IPS-20b (cell line): ENCODE measurements around the gene TBC1D24.

Source experiments
- H3K27ac ChIP-seq: one replicate; pipeline ENCODE4 v1.5.1; 2013; ENCODE audit warnings: low read length
- H3K27me3 ChIP-seq: 2 replicates; pipeline ENCODE4 v1.6.1; 2013; ENCODE audit warnings: mild to moderate bottlenecking, low read length, inconsistent platforms; ENCODE audit not compliant: insufficient read depth
- H3K36me3 ChIP-seq: 2 replicates; pipeline ENCODE4 v1.6.1; 2013; ENCODE audit warnings: low read depth, mild to moderate bottlenecking, inconsistent platforms, low read length, moderate library complexity; ENCODE audit not compliant: insufficient read depth
- H3K4me1 ChIP-seq: 2 replicates; pipeline ENCODE4 v1.6.1; 2013; ENCODE audit warnings: mild to moderate bottlenecking, control low read depth, inconsistent platforms, low read length, moderate library complexity; ENCODE audit not compliant: insufficient read depth
- H3K4me3 ChIP-seq: 2 replicates; pipeline ENCODE4 v1.5.1; 2013; ENCODE audit warnings: mild to moderate bottlenecking, low read length, inconsistent platforms
- H3K9ac ChIP-seq: 2 replicates; pipeline ENCODE4 v1.6.1; 2013; ENCODE audit warnings: low read depth, mild to moderate bottlenecking, inconsistent platforms, low read length, moderate library complexity
- H3K9me3 ChIP-seq: 2 replicates; pipeline ENCODE4 v1.6.1; 2013; ENCODE audit warnings: mild to moderate bottlenecking, low read depth, low read length, inconsistent platforms; ENCODE audit not compliant: insufficient read depth

The TBC1D24 gene

DNA sequence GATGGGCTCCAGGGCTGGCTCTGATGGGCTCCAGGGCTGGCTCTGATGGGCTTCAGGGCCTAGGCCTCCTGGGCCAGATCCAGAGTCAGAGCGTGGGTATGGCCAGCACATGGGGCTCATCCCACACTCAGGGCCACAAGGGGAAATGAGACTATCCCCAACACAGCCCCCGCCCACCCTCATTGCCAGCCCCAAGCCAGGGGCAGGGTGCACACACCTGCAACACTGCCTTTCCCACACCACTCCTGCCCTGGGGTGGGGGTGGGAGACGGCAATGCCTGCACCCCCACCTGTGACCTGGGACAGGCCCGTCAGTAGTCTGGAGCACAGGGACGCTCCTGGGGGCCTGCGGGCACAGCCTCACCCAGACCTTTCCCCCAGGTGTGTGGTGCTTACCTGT, 24.5 kb downstream of the TBC1D24 start:
- H3K9ac ChIP-seq: no peak overlapping the region
- H3K27ac ChIP-seq: no peak overlapping the region
- H3K36me3 ChIP-seq: 0 out of 2 replicates have a peak, but pooled peaks cover 6% of the 10 kb centered on the region
- peaks cover 4% of the 10 kb centered on the region; the same call in 1 of the 2 replicates for H3K4me1 ChIP-seq
- no peaks in the 10 kb centered on the region for H3K9me3 ChIP-seq
- no peak overlapping the region for H3K4me3 ChIP-seq
- no peaks in the 10 kb centered on the region for H3K27me3 ChIP-seq

GRCh38 chr16:2499890-2500429, 25.0 kb downstream of the TBC1D24 start:
- Histone ChIP-seq H3K9me3 (no peaks in the 10 kb centered on the region), H3K4me3 (no peak overlapping the region), H3K9ac (no peak overlapping the region), H3K27ac (no peak overlapping the region), H3K4me1 (peaks cover 4% of the 10 kb centered on the region; the same call in 1 of the 2 replicates), H3K27me3 (no peaks in the 10 kb centered on the region), H3K36me3 (0 out of 2 replicates have a peak, but pooled peaks cover 6% of the 10 kb centered on the region)

DNA sequence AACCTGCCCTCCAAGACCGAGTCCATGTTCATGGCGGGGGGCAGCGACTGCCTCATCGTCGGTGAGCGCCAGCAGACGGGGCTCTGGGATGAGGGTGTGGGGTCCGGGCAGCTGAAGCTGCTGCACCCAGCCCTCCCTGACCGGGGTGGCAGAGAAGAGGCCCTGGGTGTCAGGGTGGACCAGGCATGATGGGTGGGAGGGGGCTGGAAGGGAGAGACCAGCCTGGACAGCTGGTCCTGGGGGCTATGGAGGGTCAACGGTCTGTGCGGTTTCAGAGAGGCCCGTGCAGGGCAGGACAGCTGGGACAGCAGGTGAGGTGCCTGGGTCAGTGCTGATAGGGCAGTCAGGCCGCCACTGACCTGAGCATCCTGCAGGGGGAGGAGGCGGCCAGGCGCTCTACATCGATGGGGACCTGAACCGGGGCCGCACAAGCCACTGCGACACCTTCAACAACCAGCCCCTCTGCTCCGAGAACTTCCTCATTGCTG, 25.5 kb downstream of the TBC1D24 start:
- H3K4me1 ChIP-seq: peaks cover 4% of the 10 kb centered on the region; the same call in 1 of the 2 replicates

DNA sequence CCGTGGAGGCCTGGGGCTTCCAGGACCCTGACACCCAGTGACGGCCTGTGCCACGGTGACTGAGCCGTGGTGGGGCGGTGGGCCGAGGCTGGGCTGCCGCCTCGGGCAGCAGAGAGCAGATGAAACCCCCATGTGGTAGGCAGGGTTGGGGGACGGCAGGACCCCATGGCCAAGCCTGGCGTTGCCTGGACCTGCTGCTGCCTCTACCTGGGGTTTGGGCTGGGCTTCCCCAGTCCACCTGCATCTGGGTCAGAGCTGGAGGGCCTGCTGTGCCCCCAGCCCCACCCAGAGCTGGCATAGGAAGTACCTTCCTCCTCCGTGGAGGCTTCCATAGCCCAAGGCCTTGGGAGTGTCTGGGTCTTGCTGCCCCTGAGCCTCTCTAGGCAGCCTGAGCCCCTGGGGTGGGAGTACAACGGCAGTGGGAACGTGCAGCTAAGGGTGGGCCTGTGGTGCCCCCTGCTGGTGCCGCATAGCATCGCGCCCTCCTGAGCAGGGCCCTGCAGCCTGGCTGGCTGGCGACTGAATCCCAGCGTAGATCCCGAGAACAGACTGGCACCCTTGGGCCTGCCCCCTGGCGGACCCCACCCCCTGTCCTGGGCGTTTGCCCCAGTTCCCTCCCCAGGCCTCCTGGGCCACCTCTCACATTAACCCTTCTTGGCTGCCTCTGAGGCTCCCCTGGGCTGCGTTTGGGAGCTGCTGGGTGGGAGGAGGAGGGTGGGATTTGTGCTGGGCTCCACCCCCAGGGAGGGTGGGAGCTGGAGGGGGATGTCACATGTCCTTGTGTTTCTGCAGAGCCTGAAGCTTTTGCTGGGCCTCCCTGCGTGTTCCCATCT, 26.2 kb downstream of the TBC1D24 start:
- Histone ChIP-seq H3K27me3 (no peaks in the 10 kb centered on the region), H3K4me3 (peak overlapping the region; percentile 68), H3K36me3 (0 out of 2 replicates have a peak, but pooled peaks cover 6% of the 10 kb centered on the region), H3K4me1 (peaks cover 4% of the 10 kb centered on the region; the same call in 1 of the 2 replicates), H3K27ac (no peak overlapping the region), H3K9me3 (no peaks in the 10 kb centered on the region), H3K9ac (peak overlapping the region; percentile 49; the same call in 1 of the 2 replicates)

More for the DNA sequence above, 25.5 kb downstream of the TBC1D24 start:
- 0 out of 2 replicates have a peak, but pooled peaks cover 6% of the 10 kb centered on the region for H3K36me3 ChIP-seq
- H3K9me3 ChIP-seq: no peaks in the 10 kb centered on the region
- no peak overlapping the region for H3K27ac ChIP-seq
- no peak overlapping the region for H3K9ac ChIP-seq
- H3K27me3 ChIP-seq: no peaks in the 10 kb centered on the region
- no peak overlapping the region for H3K4me3 ChIP-seq

DNA sequence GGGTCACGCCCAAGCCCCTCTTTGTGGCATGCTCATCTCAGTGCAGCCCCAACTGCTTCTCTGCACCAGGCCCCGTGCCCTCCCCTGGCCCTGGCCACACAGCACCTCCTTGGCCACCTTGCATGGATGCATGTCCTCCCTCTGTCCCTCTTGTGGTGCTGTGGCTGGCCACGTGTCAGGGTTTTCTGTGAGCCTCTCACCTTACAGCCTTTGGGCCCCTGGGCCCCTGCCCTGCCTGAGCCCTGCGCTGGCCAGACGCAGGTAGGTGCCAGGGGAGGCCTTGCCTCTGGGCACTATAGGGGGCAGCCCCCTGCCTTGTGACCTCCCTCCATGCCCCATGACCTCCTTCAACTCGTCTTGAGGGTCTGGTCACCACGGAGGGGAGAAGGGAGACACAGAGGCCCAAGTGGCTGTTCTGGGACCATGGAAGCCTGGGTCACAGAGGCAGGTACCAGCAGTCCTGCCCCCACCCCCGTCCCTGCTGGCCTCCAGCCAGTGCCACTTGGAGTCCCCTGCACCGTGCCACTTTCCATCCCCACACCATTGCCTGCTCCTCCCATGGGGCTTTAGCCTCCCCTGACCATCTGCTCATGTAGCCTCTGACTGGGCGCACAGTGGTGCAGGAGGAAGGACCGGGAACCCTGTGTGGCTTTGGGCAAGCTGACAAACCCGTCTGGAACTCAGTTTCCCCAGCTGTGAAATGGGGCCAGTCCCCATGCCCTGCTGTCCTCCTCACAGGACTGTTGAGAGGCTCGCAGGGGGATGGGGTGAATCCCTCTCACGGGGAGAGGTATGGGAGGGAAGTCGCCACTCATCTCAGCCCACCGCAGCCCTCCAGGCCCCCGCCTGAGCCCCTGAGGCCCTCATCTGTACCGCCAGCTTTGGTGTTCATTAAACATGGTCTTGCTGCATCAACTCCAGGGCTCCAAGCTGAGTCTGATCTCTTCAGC, 27.3 kb downstream of the TBC1D24 start:
- no peaks in the 10 kb centered on the region for H3K27me3 ChIP-seq
- H3K9me3 ChIP-seq: no peaks in the 10 kb centered on the region
- H3K9ac ChIP-seq: peak overlapping the region; percentile 49; the same call in 1 of the 2 replicates
- 0 out of 2 replicates have a peak, but pooled peaks cover 6% of the 10 kb centered on the region for H3K36me3 ChIP-seq
- peaks cover 4% of the 10 kb centered on the region; the same call in 1 of the 2 replicates for H3K4me1 ChIP-seq
- H3K4me3 ChIP-seq: peak overlapping the region; percentile 68; the same call in 1 of the 2 replicates
- no peak overlapping the region for H3K27ac ChIP-seq

DNA sequence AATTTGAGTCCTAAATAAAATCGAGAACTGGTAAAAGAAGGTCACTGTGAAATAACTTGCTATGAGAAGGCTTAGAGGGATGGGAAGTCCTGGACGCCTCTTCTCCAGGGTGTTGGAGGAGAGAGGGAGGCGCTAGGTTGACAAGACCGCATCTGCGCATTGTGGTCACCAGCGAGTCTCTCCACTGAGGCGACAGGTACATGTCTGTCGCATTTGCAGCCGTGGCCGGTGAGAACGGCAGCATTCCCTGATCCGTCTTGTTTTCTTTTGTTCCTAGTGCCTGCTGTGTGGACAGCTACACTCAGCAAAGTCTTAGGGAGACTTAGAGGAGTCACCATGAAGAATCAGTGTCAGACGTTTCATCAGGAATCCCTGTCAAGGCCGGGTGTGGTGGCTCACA, 30.8 kb downstream of the TBC1D24 start:
- Histone ChIP-seq H3K27me3 (no peaks in the 10 kb centered on the region), H3K36me3 (no peaks in the 10 kb centered on the region), H3K9ac (no peak overlapping the region), H3K4me3 (no peak overlapping the region), H3K4me1 (peaks cover 4% of the 10 kb centered on the region; the same call in 1 of the 2 replicates), H3K9me3 (no peaks in the 10 kb centered on the region), H3K27ac (no peak overlapping the region)

GRCh38 chr16:2507052-2507659, 32.2 kb downstream of the TBC1D24 start:
- H3K9ac ChIP-seq: no peak overlapping the region
- no peak overlapping the region for H3K4me3 ChIP-seq

DNA sequence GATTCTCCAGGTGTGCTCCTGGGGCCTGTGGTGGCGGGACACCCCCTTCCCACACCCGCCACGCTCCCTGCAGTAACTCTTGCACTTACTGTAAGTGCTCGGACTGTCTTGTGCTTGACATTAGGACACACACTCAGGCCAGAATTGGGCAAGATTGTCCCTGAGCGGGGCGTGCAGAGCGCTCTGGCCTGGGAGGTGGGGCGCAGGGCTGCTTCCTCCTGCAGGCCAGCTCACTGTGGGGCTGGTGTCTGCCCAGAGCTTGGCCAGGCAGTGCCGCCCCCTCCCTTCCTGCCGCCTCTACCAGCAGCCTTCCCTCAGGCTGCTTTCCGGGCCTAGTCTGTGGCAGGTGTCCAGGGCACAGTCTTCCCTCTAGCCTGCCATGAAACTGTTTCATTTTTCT, 32.7 kb downstream of the TBC1D24 start:
- Histone ChIP-seq H3K9me3 (no peaks in the 10 kb centered on the region), H3K27me3 (peaks cover 5% of the 10 kb centered on the region; the same call in 1 of the 2 replicates), H3K36me3 (no peaks in the 10 kb centered on the region), H3K4me1 (peaks cover 2% of the 10 kb centered on the region; the same call in 1 of the 2 replicates), H3K4me3 (no peak overlapping the region), H3K9ac (no peak overlapping the region), H3K27ac (no peak overlapping the region)

More at GRCh38 chr16:2507052-2507659, 32.2 kb downstream of the TBC1D24 start:
- Histone ChIP-seq H3K4me1 (no peaks in the 10 kb centered on the region; the same call in 1 of the 2 replicates), H3K9me3 (no peaks in the 10 kb centered on the region), H3K27me3 (no peaks in the 10 kb centered on the region; the same call in 1 of the 2 replicates), H3K36me3 (no peaks in the 10 kb centered on the region), H3K27ac (no peak overlapping the region)

DNA sequence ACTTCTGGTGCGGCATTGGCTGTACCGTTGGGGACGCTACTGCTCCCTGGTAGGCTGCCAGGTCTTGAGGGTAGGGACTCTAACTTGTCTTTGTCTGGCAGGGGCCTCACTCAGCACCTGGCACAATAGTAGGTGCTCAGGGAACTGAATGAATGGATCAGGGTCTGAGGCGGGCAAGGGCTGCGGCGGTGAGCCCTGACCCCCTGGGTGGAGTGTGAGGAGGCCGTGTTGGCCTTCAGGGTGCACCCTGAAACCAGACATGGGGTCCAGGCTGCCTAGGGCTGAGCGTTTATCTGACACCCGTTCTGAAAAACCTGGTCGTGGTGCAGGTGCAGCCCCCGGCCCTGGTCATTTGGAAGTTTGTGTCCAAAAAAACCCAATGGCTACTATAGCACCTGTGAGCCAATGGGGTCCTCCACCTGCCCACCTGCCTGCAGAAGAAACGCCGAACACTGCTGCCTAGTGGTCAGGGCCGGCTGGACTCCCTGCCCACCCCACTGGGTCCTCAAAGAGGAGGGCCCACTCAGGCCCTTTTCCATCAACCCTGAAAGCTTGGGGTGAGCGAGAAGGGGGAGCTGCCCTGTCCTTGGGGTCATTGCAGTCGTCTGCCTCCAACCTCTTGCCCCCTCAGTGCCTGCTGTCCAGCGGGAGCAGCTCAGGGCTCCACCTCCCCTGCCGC, 33.9 kb downstream of the TBC1D24 start:
- peaks cover 5% of the 10 kb centered on the region; the same call in 1 of the 2 replicates for H3K27me3 ChIP-seq
- no peaks in the 10 kb centered on the region for H3K9me3 ChIP-seq
- H3K4me3 ChIP-seq: no peak overlapping the region
- H3K27ac ChIP-seq: no peak overlapping the region
- no peaks in the 10 kb centered on the region for H3K36me3 ChIP-seq
- H3K4me1 ChIP-seq: peaks cover 5% of the 10 kb centered on the region; the same call in 1 of the 2 replicates
- no peak overlapping the region for H3K9ac ChIP-seq

- Histone ChIP-seq H3K4me1 (peaks cover 5% of the 10 kb centered on the region; the same call in 1 of the 2 replicates), H3K9ac (no peak overlapping the region), H3K9me3 (no peaks in the 10 kb centered on the region), H3K4me3 (peak overlapping the region; percentile 30; the same call in 1 of the 2 replicates), H3K36me3 (0 out of 2 replicates have a peak, but pooled peaks cover 2% of the 10 kb centered on the region), H3K27ac (no peak overlapping the region), H3K27me3 (peaks cover 5% of the 10 kb centered on the region; the same call in 1 of the 2 replicates)
These were observed 36.3 kb downstream of the TBC1D24 start for GRCh38 chr16:2511128-2511800.
